GM12878 (cell line): ENCODE measurements around the gene GRK2. TPM values are rescaled to one million over a fixed set of nuclear protein-coding genes. Genes with fewer than 3 reads are reported as not detected.

Experiments used
- ATAC-seq: fragments of 200-7000 bp; cut with Tn5 transposase; 3 replicates; pipeline ENCODE4 v1.9.1; 2020; ENCODE audit warnings: mild to moderate bottlenecking, moderate library complexity
- BruUV-seq: library from RNA; stranded (reverse); fragments of 400-500 nt; replicated peaks from 2 replicates; lab custom pipeline; 2021; lab: Mats Ljungman, UMichigan
- CTCF ChIA-PET: fragments of 300-600 bp; sonication (Branson Sonifier 250); formaldehyde crosslinking; extraction: SDS; loops from one replicate; lab custom pipeline; 2021; ENCODE audit warnings: inconsistent platforms; lab: Yijun Ruan, JAX
- POLR2A ChIA-PET: fragments of 350-600 bp; formaldehyde crosslinking; extraction: SDS; loops from one replicate; lab custom pipeline; 2021; ENCODE audit warnings: inconsistent platforms; lab: Charles Lee
- RAD21 ChIA-PET: fragments of 300-600 bp; sonication (Branson Sonifier 250); formaldehyde crosslinking; loops from one replicate; lab custom pipeline; 2023; ENCODE audit warnings: antibody characterized with exemption; ENCODE audit not compliant: unreplicated experiment; lab: Charles Lee
- SMC1A ChIA-PET: fragments of 300-600 bp; sonication (Branson Sonifier 250); formaldehyde crosslinking; loops from one replicate; lab custom pipeline; 2023; ENCODE audit not compliant: unreplicated experiment, uncharacterized antibody; lab: Charles Lee
- DNase-seq: peaks from one replicate; pipeline ENCODE4 v3.0.0-alpha.2; 2011; ENCODE audit warnings: low read depth, low spot score
- FAIRE-seq: peaks from 3 replicates; lab custom pipeline; 2011; peaks lifted over from hg19 to GRCh38; lab: Jason Lieb, UNC
- H2AFZ ChIP-seq: 2 replicates; pipeline ENCODE4 v1.6.0; 2011; ENCODE audit warnings: low read depth, low read length, control low read depth; ENCODE audit not compliant: control insufficient read depth
- H3K27ac ChIP-seq: 2 replicates; pipeline ENCODE4 v1.5.1; 2011; ENCODE audit warnings: control low read depth; ENCODE audit not compliant: control insufficient read depth, insufficient read depth
- H3K27me3 ChIP-seq, 2 experiments: replicated peaks in 1 of 2; 2 replicates each; pipeline versions ENCODE4 v1.6.0 to v1.6.1; 2011; ENCODE audit warnings: low read length in 1 of 2; ENCODE audit not compliant: control insufficient read depth in 2 of 2, insufficient read depth in 2 of 2
- H3K36me3 ChIP-seq, 2 experiments: 2 replicates each; pipeline ENCODE4 v1.5.1; 2011; ENCODE audit warnings: low read length in 1 of 2; ENCODE audit not compliant: control insufficient read depth in 2 of 2, insufficient read depth in 2 of 2
- H3K4me1 ChIP-seq: 2 replicates; pipeline ENCODE4 v1.6.1; 2011; ENCODE audit warnings: mild to moderate bottlenecking, low read length, moderate library complexity, mixed read lengths; ENCODE audit not compliant: control insufficient read depth, insufficient read depth
- H3K4me2 ChIP-seq: 2 replicates; pipeline ENCODE4 v1.6.0; 2011; ENCODE audit warnings: control low read depth; ENCODE audit not compliant: control insufficient read depth, insufficient read depth
- H3K4me3 ChIP-seq: fragments of 200-600 bp; sonication (generic); 2 replicates; pipeline ENCODE4 v1.5.1; 2016
- H3K79me2 ChIP-seq: 2 replicates; pipeline ENCODE4 v1.6.0; 2011; ENCODE audit warnings: low read length; ENCODE audit not compliant: control insufficient read depth, insufficient read depth
- H3K9ac ChIP-seq: 2 replicates; pipeline ENCODE4 v1.8.0; 2011; ENCODE audit warnings: low read length, control low read depth, mixed read lengths; ENCODE audit not compliant: control insufficient read depth, insufficient read depth
- H3K9me3 ChIP-seq: replicated peaks from 3 replicates; pipeline ENCODE4 v1.5.1; 2011; ENCODE audit warnings: mild to moderate bottlenecking, low read length; ENCODE audit not compliant: control insufficient read depth, insufficient read depth
- H4K20me1 ChIP-seq: 2 replicates; pipeline ENCODE4 v1.6.0; 2011; ENCODE audit not compliant: control insufficient read depth, insufficient read depth
- BACH1 ChIP-seq: fragments of 450-650 bp; IDR thresholded peaks from 2 replicates; pipeline ENCODE4 v1.6.1; 2017; ENCODE audit warnings: mild to moderate bottlenecking, borderline replicate concordance
- BHLHE40 ChIP-seq, 2 experiments: fragments of 450-650 bp in 1 of 2; IDR thresholded peaks; 2 replicates each; pipeline ENCODE4 v1.6.1; 2011 to 2017; ENCODE audit warnings: low read depth in 2 of 2, borderline replicate concordance in 1 of 2, improper control_type of control experiment in 1 of 2, low read length in 1 of 2, mild to moderate bottlenecking in 1 of 2
- CBFB ChIP-seq: IDR thresholded peaks from 2 replicates; pipeline ENCODE4 v1.6.1; 2016; ENCODE audit warnings: antibody characterized with exemption, low read depth
- CBX3 ChIP-seq: fragments of 200-600 bp; sonication (generic); IDR thresholded peaks from 2 replicates; pipeline ENCODE4 v1.6.1; 2016; ENCODE audit warnings: low read depth, borderline replicate concordance
- CEBPB ChIP-seq, 2 experiments: fragments of 150-350 bp in 1 of 2; IDR thresholded peaks; 2 replicates each; pipeline ENCODE4 v1.6.1; 2012 to 2014; ENCODE audit warnings: low read depth in 2 of 2, low read length in 2 of 2, borderline replicate concordance in 1 of 2, inconsistent platforms in 1 of 2
- CREB1 ChIP-seq: IDR thresholded peaks from 2 replicates; pipeline ENCODE4 v1.6.1; 2012; ENCODE audit warnings: low read depth, mild to moderate bottlenecking, inconsistent platforms
- ESRRA ChIP-seq: IDR thresholded peaks from 2 replicates; pipeline ENCODE4 v1.6.1; 2012; ENCODE audit warnings: mild to moderate bottlenecking, low read length, improper control_type of control experiment
- GATAD2B ChIP-seq: fragments of 450-650 bp; conservative IDR thresholded peaks from 2 replicates; pipeline ENCODE4 v1.6.1; 2017; ENCODE audit warnings: low read depth, mild to moderate bottlenecking, moderate library complexity
- HDAC6 ChIP-seq: fragments of 200-600 bp; sonication (generic); IDR thresholded peaks from one replicate; pipeline ENCODE4 v1.8.0; 2017; ENCODE audit warnings: antibody characterized with exemption; ENCODE audit not compliant: unreplicated experiment
- MTA3 ChIP-seq: IDR thresholded peaks from 2 replicates; pipeline ENCODE4 v1.6.1; 2012; ENCODE audit warnings: low read length, inconsistent platforms, borderline replicate concordance
- NKRF ChIP-seq: fragments of 450-650 bp; conservative IDR thresholded peaks from 2 replicates; pipeline ENCODE4 v1.6.1; 2017; ENCODE audit warnings: mild to moderate bottlenecking, moderate library complexity
- NR2F1 ChIP-seq: fragments of 450-650 bp; conservative IDR thresholded peaks from 2 replicates; pipeline ENCODE4 v1.6.1; 2017; ENCODE audit warnings: mild to moderate bottlenecking
- NRF1 ChIP-seq: conservative IDR thresholded peaks from 2 replicates; pipeline ENCODE4 v1.6.1; 2011; ENCODE audit warnings: mild to moderate bottlenecking, low read depth, low read length, improper control_type of control experiment
- PAX8 ChIP-seq: fragments of 450-650 bp; IDR thresholded peaks from 2 replicates; pipeline ENCODE4 v1.6.1; 2017; ENCODE audit warnings: mild to moderate bottlenecking, moderate library complexity
- POLR2A ChIP-seq: IDR thresholded peaks from 2 replicates; pipeline ENCODE4 v1.6.1; 2011; ENCODE audit warnings: low read depth, mild to moderate bottlenecking, low read length
- RB1 ChIP-seq: fragments of 450-650 bp; formaldehyde crosslinking; IDR thresholded peaks from 2 replicates; pipeline ENCODE4 v1.6.1; 2017; ENCODE audit warnings: mild to moderate bottlenecking, borderline replicate concordance
- SMAD5 ChIP-seq: IDR thresholded peaks from 2 replicates; pipeline ENCODE4 v1.6.1; 2016; ENCODE audit warnings: antibody characterized with exemption, low read depth
- SMARCA5 ChIP-seq: fragments of 450-650 bp; IDR thresholded peaks from 2 replicates; pipeline ENCODE4 v1.6.1; 2017; ENCODE audit warnings: mild to moderate bottlenecking
- TCF3 ChIP-seq: IDR thresholded peaks from 2 replicates; pipeline ENCODE4 v1.6.1; 2012; ENCODE audit warnings: low read depth, mild to moderate bottlenecking, low read length, borderline replicate concordance; ENCODE audit not compliant: insufficient read depth
- ZBED1 ChIP-seq: IDR thresholded peaks from 2 replicates; pipeline ENCODE4 v1.6.1; 2016; ENCODE audit warnings: borderline replicate concordance
- WGBS: methylation state at CpG from one replicate; pipeline ENCODE4 v1.1.6; 2016; ENCODE audit warnings: low lambda C conversion rate; ENCODE audit not compliant: insufficient replicate concordance, insufficient coverage; ENCODE audit errors: missing lambda C conversion rate; 5-methylcytosine and 5-hydroxymethylcytosine counted together
- in situ Hi-C: fragments of 300-500 bp; cut with MboI; formaldehyde crosslinking; loops from 9 replicates; pipeline ENCODE4 v1.14.3; 2018; ENCODE audit warnings: mixed read lengths
- intact Hi-C: fragments of 100-400 bp; cut with micrococcal nuclease; formaldehyde crosslinking; loops from one replicate; pipeline ENCODE4 v1.14.2; 2022; ENCODE audit not compliant: unreplicated experiment
- polyA plus RNA-seq, 11 experiments: library from polyadenylated mRNA; depleted of rRNA in 4 of 11; unstranded in 6 of 11; stranded (reverse) in 5 of 11; fragments of >200 nt; fragmentation: Nextera tagmentation in 4 of 11; fragmentation: Illumina TruSeq in 1 of 11; extraction: Ambion mirVana in 4 of 11; extraction: Trizol in 1 of 11; gene quantifications; 1 replicate in 1 of 11; 2 replicates in 10 of 11; pipeline versions ENCODE4 v1.2.1 to v1.2.3, GENCODE V29; 2011 to 2016; ENCODE audit warnings: inconsistent platforms in 2 of 11, missing spikeins in 2 of 11, low read depth in 1 of 11
- total RNA-seq, 4 experiments: library from RNA; depleted of rRNA in 3 of 4; stranded (reverse); fragments of >200 nt in 3 of 4; fragmentation: Illumina TruSeq in 1 of 4; extraction: Trizol in 1 of 4; gene quantifications; 2 replicates each; pipeline versions ENCODE4 v1.2.1 to v1.2.3, GENCODE V29; 2013 to 2021
- TF ChIP-seq, protein P1 (sequence below): fragments of 450-650 bp; IDR thresholded peaks from 2 replicates; pipeline ENCODE4 v1.6.1; 2017; ENCODE audit warnings: borderline replicate concordance

The GRK2 gene
- total and polyA plus RNA-seq, 10 of the 15 experiments (the other 5 are each of a cell fraction or from before 2014, with no cell fraction given) = 1.0 to 160 (median 66.1) TPM

- peak overlapping the region; percentile 94 for H3K4me2 ChIP-seq
- no TSS peak for BruUV-seq
- ChIA-PET SMC1A (interaction anchor here (0.7 to 3.6 kb wide), 8 partner anchors 10 to 93 kb away, joined by 3 to 35 read pairs (median 5); partner anchors contain the start of gene POLD4), CTCF (interaction anchor here (0.7 to 3.1 kb wide), 11 partner anchors 11 to 94 kb away, joined by 3 to 18 read pairs (median 7); partner anchors contain the start of genes GRK2 and SSH3), POLR2A (interaction anchor here (0.6 to 3.3 kb wide), 14 partner anchors 11 to 170 kb away, joined by 3 to 46 read pairs (median 5); partner anchors contain the start of genes GRK2 and KDM2A), RAD21 (interaction anchor here (0.7 to 4.0 kb wide), 11 partner anchors 11 to 113 kb away, joined by 3 to 28 read pairs (median 6); partner anchors contain the start of genes GRK2 and PPP1CA)
- intact Hi-C loops = loop anchor here (1.0 kb wide), 3 partner anchors 11 to 29 kb away; no protein-coding TSS in a partner anchor
- peak overlapping the region; percentile 99 for H3K27ac ChIP-seq
- in situ Hi-C loops = no loop called here
- H3K79me2 ChIP-seq = peaks cover 19% of the 10 kb centered on the region
- FAIRE-seq = peak; percentile 99
- DNase-seq = peak; percentile 61
- peak overlapping the region; percentile 97 for H3K4me3 ChIP-seq
- H2AFZ ChIP-seq = peak overlapping the region; percentile 68
- H3K4me1 ChIP-seq = peaks cover 26% of the 10 kb centered on the region
- H4K20me1 ChIP-seq = no peaks in the 10 kb centered on the region
- H3K27me3 ChIP-seq = no peaks in the 10 kb centered on the region
- peak overlapping the region; percentile 96 for H3K9ac ChIP-seq
- H3K36me3 ChIP-seq = peaks cover 16 to 36% of the 10 kb centered on the region in 2 experiments; a peak in 3 of 4 replicates
- WGBS = 1% methylated on average over 33 of the region's 87 CpGs
- H3K9me3 ChIP-seq = no peaks in the 10 kb centered on the region
- peak; percentile 88 for ATAC-seq
- no peak for TF ChIP-seq CBX3
- TF ChIP-seq ESRRA = 0 out of 2 replicates have a peak, but pooled peaks have one; percentile 44
- TF ChIP-seq HDAC6 = peak; percentile 62
- peak; percentile 69 for TF ChIP-seq NRF1
- peak; percentile 88 for TF ChIP-seq NKRF
- peak; percentile 73 to 92; a peak in 3 of 4 replicates for TF ChIP-seq BHLHE40 (IDR thresholded peaks at IDR 0.05; ENCODE audit: borderline replicate concordance in 1 of 2, low read depth in 2 of 2, low read length in 1 of 2)
- peak; percentile 25; the same call in 1 of the 2 replicates for TF ChIP-seq MTA3
- peak in 1 of 2 experiments; percentile 63; a peak in 1 of 4 replicates for TF ChIP-seq CEBPB (IDR thresholded peaks at IDR 0.05; ENCODE audit: borderline replicate concordance in 1 of 2, low read depth in 2 of 2, low read length in 2 of 2)
- TF ChIP-seq SMAD5 = peak; percentile 72; the same call in 1 of the 2 replicates
- TF ChIP-seq CREB1 = peak; percentile 78
- TF ChIP-seq NR2F1 = peak; percentile 90
- TF ChIP-seq BACH1 = peak; percentile 42; the same call in 1 of the 2 replicates
- peak; percentile 98 for TF ChIP-seq GATAD2B
- TF ChIP-seq POLR2A = peak; percentile 93
- peak; percentile 72; the same call in 1 of the 2 replicates for TF ChIP-seq TCF3
- TF ChIP-seq PAX8 = no peak
- TF ChIP-seq, protein P1, sequence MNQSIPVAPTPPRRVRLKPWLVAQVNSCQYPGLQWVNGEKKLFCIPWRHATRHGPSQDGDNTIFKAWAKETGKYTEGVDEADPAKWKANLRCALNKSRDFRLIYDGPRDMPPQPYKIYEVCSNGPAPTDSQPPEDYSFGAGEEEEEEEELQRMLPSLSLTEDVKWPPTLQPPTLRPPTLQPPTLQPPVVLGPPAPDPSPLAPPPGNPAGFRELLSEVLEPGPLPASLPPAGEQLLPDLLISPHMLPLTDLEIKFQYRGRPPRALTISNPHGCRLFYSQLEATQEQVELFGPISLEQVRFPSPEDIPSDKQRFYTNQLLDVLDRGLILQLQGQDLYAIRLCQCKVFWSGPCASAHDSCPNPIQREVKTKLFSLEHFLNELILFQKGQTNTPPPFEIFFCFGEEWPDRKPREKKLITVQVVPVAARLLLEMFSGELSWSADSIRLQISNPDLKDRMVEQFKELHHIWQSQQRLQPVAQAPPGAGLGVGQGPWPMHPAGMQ = no peak
- peak; percentile 92 for TF ChIP-seq CBFB
- peak; percentile 92; the same call in 1 of the 2 replicates for TF ChIP-seq RB1
- peak; percentile 85; the same call in 1 of the 2 replicates for TF ChIP-seq ZBED1
- TF ChIP-seq SMARCA5 = 0 out of 2 replicates have a peak, but pooled peaks have one; percentile 42
Observed at GRCh38 chr11:67288452-67289225, 22.4 kb downstream of the GRK2 start.
